Esophagus squamous epithelium (tissue), 5 donors: ENCODE measurements around the gene CNTNAP2. TPM values are rescaled to one million over a fixed set of nuclear protein-coding genes. Genes with fewer than 3 reads are reported as not detected.

Experiments
- DNase-seq: peaks from one replicate; lab custom pipeline; 2025; lab: John Stamatoyannopoulos, UW
- H3K27ac ChIP-seq, 4 donors: fragments of 200-600 bp; sonication (generic); one replicate each; pipeline ENCODE4 v1.5.1; 2016 to 2019; ENCODE audit warnings: mild to moderate bottlenecking in 1 of 4
- H3K27me3 ChIP-seq, 4 donors: fragments of 200-600 bp; sonication (generic); 1 replicate in 3 of 4; 2 replicates in 1 of 4; pipeline versions ENCODE4 v1.5.1 to v1.6.0; 2017 to 2021; ENCODE audit warnings: antibody characterized with exemption in 1 of 4
- H3K36me3 ChIP-seq, 3 donors: fragments of 200-600 bp; sonication (generic); one replicate each; pipeline ENCODE4 v1.5.1; 2016 to 2019
- H3K4me1 ChIP-seq, 3 donors: fragments of 200-600 bp; sonication (generic); one replicate each; pipeline ENCODE4 v1.5.1; 2017 to 2019
- H3K4me3 ChIP-seq, 4 donors: fragments of 200-600 bp; sonication (generic); 1 replicate in 3 of 4; 2 replicates in 1 of 4; pipeline ENCODE4 v1.5.1; 2016 to 2019; ENCODE audit warnings: mild to moderate bottlenecking in 2 of 4, moderate library complexity in 1 of 4
- H3K9me3 ChIP-seq, 3 donors: fragments of 200-600 bp; sonication (generic); one replicate each; pipeline ENCODE4 v1.5.1; 2016 to 2019
- CTCF ChIP-seq, 6 experiments: fragments of 450-650 bp in 4 of 6; fragments of 200-600 bp in 2 of 6; sonication (generic) in 2 of 6; IDR thresholded peaks; one replicate each; pipeline ENCODE4 v1.5.1; 2016 to 2019; ENCODE audit warnings: antibody characterized with exemption in 6 of 6, mild to moderate bottlenecking in 4 of 6, moderate library complexity in 4 of 6
- POLR2A ChIP-seq, 4 donors: fragments of 450-650 bp; IDR thresholded peaks; one replicate each; pipeline ENCODE4 v1.6.1; 2017; ENCODE audit warnings: antibody characterized with exemption in 4 of 4, mild to moderate bottlenecking in 4 of 4, moderate library complexity in 3 of 4
- WGBS, 2 donors: methylation state at CpG; one replicate each; pipeline ENCODE4 v1.1.5; 2018; 5-methylcytosine and 5-hydroxymethylcytosine counted together
- intact Hi-C: fragments of 100-400 bp; cut with DNase I; formaldehyde crosslinking; loops from one replicate; pipeline ENCODE4 v1.15.0; 2022
- total RNA-seq, 4 donors: library from RNA; depleted of rRNA; stranded (reverse); fragments of >200 nt; gene quantifications; one replicate each; pipeline ENCODE4 v1.1.0, GENCODE V29; 2016
- donor health status: DM: yes; HTN: yes; CAD: no.

CNTNAP2 gene
- total RNA-seq, 4 donors from 2014 or later: 0.95 to 2.3 (median 1.2) TPM

GRCh38 chr7:146861701-146862100, 745.1 kb downstream of the CNTNAP2 start:
- Histone ChIP-seq H3K27ac (no peak overlapping the region), H3K36me3 (no peaks in the 10 kb centered on the region), H3K4me3 (no peak overlapping the region), H3K4me1 (no peaks in the 10 kb centered on the region), H3K27me3 (no peaks in the 10 kb centered on the region), H3K9me3 (peaks cover 0 to 5% (median 0%) of the 10 kb centered on the region in 3 donors)
- TF ChIP-seq CTCF (IDR thresholded peaks at IDR 0.05) (no peak), POLR2A (IDR thresholded peaks at IDR 0.05) (no peak)
- WGBS, 2 donors: 84 to 87% methylated on average over 4 of the region's 4 CpGs
- no peak for DNase-seq
- intact Hi-C loops: no loop called here

GRCh38 chr7:146862415-146862814, 745.8 kb downstream of the CNTNAP2 start:
- intact Hi-C loops: no loop called here
- Histone ChIP-seq H3K4me3 (no peak overlapping the region), H3K27me3 (no peaks in the 10 kb centered on the region), H3K4me1 (no peaks in the 10 kb centered on the region), H3K9me3 (peaks cover 0 to 5% (median 0%) of the 10 kb centered on the region in 3 donors), H3K27ac (no peak overlapping the region), H3K36me3 (no peaks in the 10 kb centered on the region)
- 28 to 31% methylated on average over 2 of the region's 2 CpGs for WGBS, 2 donors
- no peak for DNase-seq
- TF ChIP-seq CTCF (IDR thresholded peaks at IDR 0.05): no peak
- TF ChIP-seq POLR2A (IDR thresholded peaks at IDR 0.05): no peak

GRCh38 chr7:146864644-146865043, 748.0 kb downstream of the CNTNAP2 start:
- intact Hi-C loops: no loop called here

GRCh38 chr7:146865696-146866095, 749.1 kb downstream of the CNTNAP2 start:
- H3K27ac ChIP-seq: no peak overlapping the region
- peaks cover 0 to 8% (median 0%) of the 10 kb centered on the region in 3 donors for H3K9me3 ChIP-seq
- H3K36me3 ChIP-seq: no peaks in the 10 kb centered on the region
- H3K27me3 ChIP-seq: no peaks in the 10 kb centered on the region
- TF ChIP-seq CTCF (IDR thresholded peaks at IDR 0.05): no peak
- TF ChIP-seq POLR2A (IDR thresholded peaks at IDR 0.05): no peak
- 52 to 54% methylated on average over 2 of the region's 2 CpGs for WGBS, 2 donors
- no peaks in the 10 kb centered on the region for H3K4me1 ChIP-seq
- no peak for DNase-seq
- no peak overlapping the region for H3K4me3 ChIP-seq
- intact Hi-C loops: no loop called here

More at GRCh38 chr7:146864644-146865043, 748.0 kb downstream of the CNTNAP2 start:
- Histone ChIP-seq H3K4me3 (no peak overlapping the region), H3K4me1 (no peaks in the 10 kb centered on the region), H3K9me3 (peaks cover 0 to 8% (median 0%) of the 10 kb centered on the region in 3 donors), H3K36me3 (no peaks in the 10 kb centered on the region), H3K27ac (no peak overlapping the region), H3K27me3 (no peaks in the 10 kb centered on the region)
- no peak for DNase-seq
- no peak for TF ChIP-seq POLR2A (IDR thresholded peaks at IDR 0.05)
- 72 to 81% methylated on average over 2 of the region's 2 CpGs for WGBS, 2 donors

- WGBS, 2 donors: 58 to 63% methylated on average over 4 of the region's 4 CpGs
- Histone ChIP-seq H3K9me3 (no peaks in the 10 kb centered on the region), H3K4me3 (no peak overlapping the region), H3K36me3 (no peaks in the 10 kb centered on the region), H3K27me3 (no peaks in the 10 kb centered on the region), H3K27ac (no peak overlapping the region), H3K4me1 (no peaks in the 10 kb centered on the region)
- intact Hi-C loops: no loop called here
- DNase-seq: no peak
- no peak for TF ChIP-seq POLR2A (IDR thresholded peaks at IDR 0.05)
Measured at GRCh38 chr7:146874722-146875121, 758.1 kb downstream of the CNTNAP2 start.

- H3K36me3 ChIP-seq: no peaks in the 10 kb centered on the region
- no peaks in the 10 kb centered on the region for H3K27me3 ChIP-seq
- intact Hi-C loops: no loop called here
- no peaks in the 10 kb centered on the region for H3K4me1 ChIP-seq
- TF ChIP-seq CTCF (IDR thresholded peaks at IDR 0.05): no peak
- TF ChIP-seq POLR2A (IDR thresholded peaks at IDR 0.05): no peak
- H3K4me3 ChIP-seq: no peak overlapping the region
- DNase-seq: no peak
- H3K27ac ChIP-seq: no peak overlapping the region
- WGBS, 2 donors: 36 to 38% methylated on average over 2 to 3 of the region's 3 CpGs
- H3K9me3 ChIP-seq: no peaks in the 10 kb centered on the region
Measured at GRCh38 chr7:146875237-146875785, 758.7 kb downstream of the CNTNAP2 start.
